Left ventricle myocardium inferior (tissue), 1 donor: ENCODE measurements around the gene MTUS2. TPM values are rescaled to one million over a fixed set of nuclear protein-coding genes. Genes with fewer than 3 reads are reported as not detected.

ENCODE experiments used
- DNase-seq: peaks from one replicate; pipeline ENCODE4 v3.0.0-alpha.2; 2020
- H3K27ac ChIP-seq: fragments of 200-600 bp; replicated peaks from 2 replicates; pipeline ENCODE4 v1.8.0; 2021
- H3K27me3 ChIP-seq: fragments of 200-600 bp; 2 replicates; pipeline ENCODE4 v1.8.0; 2021; ENCODE audit warnings: low read depth
- H3K36me3 ChIP-seq: fragments of 200-600 bp; 2 replicates; pipeline ENCODE4 v1.8.0; 2021
- H3K4me1 ChIP-seq: fragments of 200-600 bp; 2 replicates; pipeline ENCODE4 v1.8.0; 2021
- H3K4me3 ChIP-seq: fragments of 200-600 bp; 2 replicates; pipeline ENCODE4 v1.8.0; 2021; ENCODE audit warnings: mild to moderate bottlenecking, moderate library complexity
- H3K9me3 ChIP-seq: fragments of 200-600 bp; replicated peaks from 2 replicates; pipeline ENCODE4 v1.8.0; 2021
- CTCF ChIP-seq: fragments of 200-600 bp; IDR thresholded peaks from 2 replicates; pipeline ENCODE4 v1.8.0; 2021; ENCODE audit warnings: antibody characterized with exemption, mild to moderate bottlenecking, borderline replicate concordance
- intact Hi-C: fragments of 100-400 bp; cut with micrococcal nuclease; formaldehyde crosslinking; loops from one replicate; pipeline ENCODE4 v1.11.0; 2022
- total RNA-seq: library from RNA; stranded (reverse); fragmentation: NEBNext Ultra II Directional; extraction: Animal tissue kit (Norgen Biotek cat#: 25700); gene quantifications from one replicate; pipeline ENCODE4 v1.2.1, GENCODE V29; 2021
- donor health status: DM: no; HTN: yes; CAD: no; lungs with severe emphysema.

MTUS2 gene
- total RNA-seq, 1 donor from 2014 or later: 101 TPM

- DNase-seq: no peak
- intact Hi-C loops: no loop called here
- no peaks in the 10 kb centered on the region for H3K27me3 ChIP-seq
- H3K4me1 ChIP-seq: no peaks in the 10 kb centered on the region
- TF ChIP-seq CTCF: no peak
- H3K36me3 ChIP-seq: no peaks in the 10 kb centered on the region
- H3K27ac ChIP-seq: no peak overlapping the region
- no peaks in the 10 kb centered on the region for H3K9me3 ChIP-seq
- H3K4me3 ChIP-seq: no peak overlapping the region
These were observed 298.3 kb downstream of the MTUS2 start for GRCh38 chr13:29118471-29118870.

- intact Hi-C loops: no loop called here
- Histone ChIP-seq H3K4me1 (peaks cover 8% of the 10 kb centered on the region), H3K27me3 (no peaks in the 10 kb centered on the region), H3K36me3 (no peaks in the 10 kb centered on the region), H3K9me3 (no peaks in the 10 kb centered on the region), H3K4me3 (no peak overlapping the region), H3K27ac (no peak overlapping the region)
- TF ChIP-seq CTCF: no peak
- no peak for DNase-seq
These were observed 305.2 kb downstream of the MTUS2 start for GRCh38 chr13:29125191-29125933.

- intact Hi-C loops: no loop called here
- no peak for DNase-seq
- TF ChIP-seq CTCF: no peak
- Histone ChIP-seq H3K36me3 (no peaks in the 10 kb centered on the region), H3K9me3 (no peaks in the 10 kb centered on the region), H3K4me1 (peaks cover 8% of the 10 kb centered on the region), H3K27ac (no peak overlapping the region), H3K4me3 (no peak overlapping the region), H3K27me3 (no peaks in the 10 kb centered on the region)
These were observed 305.8 kb downstream of the MTUS2 start for GRCh38 chr13:29125934-29126424.

GRCh38 chr13:29129616-29130015 is 309.5 kb downstream of the MTUS2 start:
- intact Hi-C loops: no loop called here
- Histone ChIP-seq H3K27me3 (no peaks in the 10 kb centered on the region), H3K36me3 (no peaks in the 10 kb centered on the region), H3K4me1 (peaks cover 14% of the 10 kb centered on the region), H3K4me3 (no peak overlapping the region), H3K27ac (no peak overlapping the region), H3K9me3 (no peaks in the 10 kb centered on the region)
- no peak for DNase-seq
- TF ChIP-seq CTCF: no peak

GRCh38 chr13:29131159-29131558 is 311.0 kb downstream of the MTUS2 start:
- intact Hi-C loops: no loop called here
- no peak for DNase-seq
- no peak overlapping the region for H3K27ac ChIP-seq

More at GRCh38 chr13:29131159-29131558, 311.0 kb downstream of the MTUS2 start:
- Histone ChIP-seq H3K9me3 (no peaks in the 10 kb centered on the region), H3K36me3 (no peaks in the 10 kb centered on the region), H3K4me3 (no peak overlapping the region), H3K27me3 (no peaks in the 10 kb centered on the region), H3K4me1 (peaks cover 6% of the 10 kb centered on the region)
- no peak for TF ChIP-seq CTCF
